Smooth muscle cell (in vitro differentiated cells): ENCODE measurements around the gene SURF6. TPM values are rescaled to one million over a fixed set of nuclear protein-coding genes. Genes with fewer than 3 reads are reported as not detected.

Experiments
- DNase-seq: peaks from one replicate; lab custom pipeline; 2025; ENCODE audit not compliant: unreplicated experiment; lab: John Stamatoyannopoulos, UW
- H2AFZ ChIP-seq: fragments of 200-600 bp; sonication (generic); 2 replicates; pipeline ENCODE4 v1.6.0; 2016; ENCODE audit warnings: antibody characterized with exemption, low read depth, mild to moderate bottlenecking
- H3F3A ChIP-seq: fragments of 200-600 bp; sonication (generic); 2 replicates; pipeline ENCODE4 v1.6.0; 2017; ENCODE audit warnings: antibody characterized with exemption, low read depth
- H3K27ac ChIP-seq: fragments of 200-600 bp; sonication (generic); 2 replicates; pipeline ENCODE4 v1.5.1; 2016; ENCODE audit warnings: low read depth, mild to moderate bottlenecking
- H3K27me3 ChIP-seq: fragments of 200-600 bp; sonication (generic); 2 replicates; pipeline ENCODE4 v1.6.1; 2016; ENCODE audit warnings: low read depth, mild to moderate bottlenecking
- H3K36me3 ChIP-seq: fragments of 200-600 bp; sonication (generic); 2 replicates; pipeline ENCODE4 v1.5.1; 2016; ENCODE audit warnings: low read depth
- H3K4me1 ChIP-seq: fragments of 200-600 bp; sonication (generic); 2 replicates; pipeline ENCODE4 v1.5.1; 2016; ENCODE audit warnings: low read depth
- H3K4me2 ChIP-seq: fragments of 200-600 bp; sonication (generic); 2 replicates; pipeline ENCODE4 v1.6.0; 2016; ENCODE audit warnings: mild to moderate bottlenecking
- H3K4me3 ChIP-seq: fragments of 200-600 bp; sonication (generic); 2 replicates; pipeline ENCODE4 v1.5.1; 2016; ENCODE audit warnings: mild to moderate bottlenecking
- H3K79me2 ChIP-seq: fragments of 200-600 bp; sonication (generic); 2 replicates; pipeline ENCODE4 v1.6.0; 2016; ENCODE audit warnings: low read depth, mild to moderate bottlenecking
- H3K9ac ChIP-seq: fragments of 200-600 bp; sonication (generic); 2 replicates; pipeline ENCODE4 v1.6.0; 2016; ENCODE audit warnings: low read depth
- H3K9me3 ChIP-seq: fragments of 200-600 bp; sonication (generic); replicated peaks from 2 replicates; pipeline ENCODE4 v1.5.1; 2016; ENCODE audit warnings: low read depth
- H4K20me1 ChIP-seq: fragments of 200-600 bp; sonication (generic); 2 replicates; pipeline ENCODE4 v1.6.0; 2016; ENCODE audit warnings: low read depth
- CTCF ChIP-seq: fragments of 200-600 bp; sonication (generic); IDR thresholded peaks from 2 replicates; pipeline ENCODE4 v1.5.1; 2017; ENCODE audit warnings: borderline replicate concordance, mild to moderate bottlenecking, antibody characterized with exemption; ENCODE audit not compliant: insufficient read depth, poor library complexity, severe bottlenecking
- WGBS: methylation state at CpG from one replicate; pipeline ENCODE4 v1.1.7; 2016; ENCODE audit warnings: low lambda C conversion rate; 5-methylcytosine and 5-hydroxymethylcytosine counted together
- polyA plus RNA-seq: library from polyadenylated mRNA; unstranded; fragments of >200 nt; fragmentation: Nextera tagmentation; extraction: Ambion mirVana; gene quantifications from 2 replicates; pipeline ENCODE4 v1.2.1, GENCODE V29; 2016
- total RNA-seq: library from RNA; depleted of rRNA; stranded (reverse); fragments of >200 nt; gene quantifications from 2 replicates; pipeline ENCODE4 v1.2.3, GENCODE V29; 2014

Gene SURF6
- total and polyA plus RNA-seq, 2 experiments from 2014 or later, result 8.1 to 17.8 TPM

GRCh38 chr9:133294257-133294656, 41.7 kb downstream of the SURF6 start:
- H3K36me3 ChIP-seq, result no peaks in the 10 kb centered on the region
- H3K4me2 ChIP-seq, result no peak overlapping the region
- H3K4me1 ChIP-seq, result no peaks in the 10 kb centered on the region
- no peak overlapping the region for H3K4me3 ChIP-seq
- H3K9ac ChIP-seq, result no peak overlapping the region
- no peak overlapping the region for H3K27ac ChIP-seq
- H3F3A ChIP-seq, result no peaks in the 10 kb centered on the region
- H3K79me2 ChIP-seq, result no peaks in the 10 kb centered on the region
- no peaks in the 10 kb centered on the region for H3K27me3 ChIP-seq
- H2AFZ ChIP-seq, result no peak overlapping the region
- DNase-seq, result no peak
- 88% methylated on average over 1 of the region's 1 CpG for WGBS
- no peaks in the 10 kb centered on the region for H4K20me1 ChIP-seq
- H3K9me3 ChIP-seq, result peaks cover 4% of the 10 kb centered on the region
- no peak for TF ChIP-seq CTCF

GRCh38 chr9:133290751-133291302, 45.2 kb downstream of the SURF6 start:
- Histone ChIP-seq H3K4me2 (no peak overlapping the region), H3K27me3 (no peaks in the 10 kb centered on the region), H3F3A (no peaks in the 10 kb centered on the region), H3K4me3 (no peak overlapping the region), H3K27ac (no peak overlapping the region), H3K9me3 (peaks cover 9% of the 10 kb centered on the region), H3K36me3 (no peaks in the 10 kb centered on the region), H2AFZ (no peak overlapping the region), H3K79me2 (no peaks in the 10 kb centered on the region), H3K4me1 (no peaks in the 10 kb centered on the region), H3K9ac (no peak overlapping the region), H4K20me1 (no peaks in the 10 kb centered on the region)
- no peak for DNase-seq
- no peak for TF ChIP-seq CTCF
- 86% methylated on average over 2 of the region's 2 CpGs for WGBS

- no peak for TF ChIP-seq CTCF
- Histone ChIP-seq H3K4me2 (no peak overlapping the region), H3K9me3 (peaks cover 9% of the 10 kb centered on the region), H3K4me1 (no peaks in the 10 kb centered on the region), H3K4me3 (no peak overlapping the region), H3F3A (no peaks in the 10 kb centered on the region), H3K79me2 (no peaks in the 10 kb centered on the region), H3K36me3 (no peaks in the 10 kb centered on the region), H3K27ac (no peak overlapping the region), H4K20me1 (no peaks in the 10 kb centered on the region), H3K9ac (no peak overlapping the region), H2AFZ (no peak overlapping the region), H3K27me3 (no peaks in the 10 kb centered on the region)
- WGBS, result 54% methylated on average over 2 of the region's 2 CpGs
- no peak for DNase-seq
These were observed 49.5 kb downstream of the SURF6 start for GRCh38 chr9:133286523-133286922.

GRCh38 chr9:133285252-133285775, 50.7 kb downstream of the SURF6 start:
- no peak overlapping the region for H3K9ac ChIP-seq
- H3K27ac ChIP-seq, result no peak overlapping the region
- H3K36me3 ChIP-seq, result no peaks in the 10 kb centered on the region
- H4K20me1 ChIP-seq, result no peaks in the 10 kb centered on the region
- no peak overlapping the region for H3K4me2 ChIP-seq
- H3K4me1 ChIP-seq, result no peaks in the 10 kb centered on the region
- no peaks in the 10 kb centered on the region for H3F3A ChIP-seq
- WGBS, result 95% methylated on average over 6 of the region's 6 CpGs
- H3K4me3 ChIP-seq, result no peak overlapping the region
- H3K27me3 ChIP-seq, result no peaks in the 10 kb centered on the region
- H3K9me3 ChIP-seq, result peaks cover 5% of the 10 kb centered on the region
- DNase-seq, result no peak
- no peak overlapping the region for H2AFZ ChIP-seq
- H3K79me2 ChIP-seq, result no peaks in the 10 kb centered on the region
- no peak for TF ChIP-seq CTCF
